Raji (cell line): Measurements from ENCODE around the gene CDC42EP1.

Experiments
- POLR2A ChIP-seq: IDR thresholded peaks from 2 replicates; pipeline ENCODE4 v1.6.1; 2011; ENCODE audit warnings: low read depth, low read length, control low read depth; ENCODE audit not compliant: insufficient read depth

CDC42EP1 gene

GRCh38 chr22:37526376-37526775, 33.9 kb upstream of the CDC42EP1 start:
- no peak for TF ChIP-seq POLR2A

DNA sequence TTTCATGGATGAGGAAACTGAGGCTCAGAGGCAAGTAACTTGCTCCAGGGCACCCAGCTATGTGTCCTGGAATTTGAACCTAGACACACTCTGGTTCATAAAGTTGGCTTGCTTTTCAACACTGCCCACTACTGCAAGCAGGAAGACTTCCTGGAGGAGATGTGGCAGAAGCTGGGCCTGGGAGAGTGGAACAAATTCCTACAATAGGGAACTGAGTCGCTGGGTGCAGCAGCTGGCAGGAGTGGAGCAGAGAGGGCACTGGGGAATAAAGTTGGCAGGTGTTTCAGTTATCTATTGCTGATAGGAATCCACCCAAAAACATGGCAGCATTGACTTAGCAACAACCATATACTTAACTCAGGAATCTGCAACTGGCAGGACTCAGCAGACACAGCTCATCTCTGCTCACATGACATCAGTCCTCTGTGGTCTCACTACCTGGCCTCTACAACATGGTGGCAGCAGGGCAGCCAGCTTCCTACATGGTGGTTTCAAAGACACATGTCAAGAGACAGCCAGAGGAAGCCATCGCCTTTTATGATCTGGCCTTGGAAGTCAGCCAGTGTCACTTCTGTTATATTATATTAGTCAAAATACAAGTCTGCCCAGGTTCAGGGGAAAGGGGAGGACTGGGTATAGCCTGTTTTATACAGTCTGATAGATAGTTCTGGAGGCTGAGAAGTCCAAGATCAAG, 30.5 kb upstream of the CDC42EP1 start:
- TF ChIP-seq POLR2A: no peak

GRCh38 chr22:37533995-37534394, 26.3 kb upstream of the CDC42EP1 start:
- no peak for TF ChIP-seq POLR2A

- TF ChIP-seq POLR2A: no peak
These were observed 25.8 kb upstream of the CDC42EP1 start for GRCh38 chr22:37534445-37534844.

DNA sequence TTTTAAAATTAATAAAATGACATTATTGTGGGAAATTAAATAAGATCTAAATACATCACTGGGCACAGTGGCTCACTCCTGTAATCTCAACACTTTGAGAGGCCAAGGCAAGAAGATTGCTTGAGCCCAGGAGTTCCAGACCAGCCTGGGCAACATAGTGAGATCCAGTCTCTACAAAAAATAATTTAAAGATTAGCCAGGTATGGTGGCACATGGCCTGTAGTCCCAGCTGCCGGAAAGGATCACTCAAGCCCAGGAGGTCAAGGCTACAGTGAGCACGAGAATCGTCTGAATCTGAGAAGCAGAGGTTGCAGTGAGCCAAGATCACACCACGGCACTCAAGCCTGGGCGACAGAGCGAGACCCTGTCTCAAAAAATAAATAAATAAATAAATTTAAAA, 25.1 kb upstream of the CDC42EP1 start:
- no peak for TF ChIP-seq POLR2A

DNA sequence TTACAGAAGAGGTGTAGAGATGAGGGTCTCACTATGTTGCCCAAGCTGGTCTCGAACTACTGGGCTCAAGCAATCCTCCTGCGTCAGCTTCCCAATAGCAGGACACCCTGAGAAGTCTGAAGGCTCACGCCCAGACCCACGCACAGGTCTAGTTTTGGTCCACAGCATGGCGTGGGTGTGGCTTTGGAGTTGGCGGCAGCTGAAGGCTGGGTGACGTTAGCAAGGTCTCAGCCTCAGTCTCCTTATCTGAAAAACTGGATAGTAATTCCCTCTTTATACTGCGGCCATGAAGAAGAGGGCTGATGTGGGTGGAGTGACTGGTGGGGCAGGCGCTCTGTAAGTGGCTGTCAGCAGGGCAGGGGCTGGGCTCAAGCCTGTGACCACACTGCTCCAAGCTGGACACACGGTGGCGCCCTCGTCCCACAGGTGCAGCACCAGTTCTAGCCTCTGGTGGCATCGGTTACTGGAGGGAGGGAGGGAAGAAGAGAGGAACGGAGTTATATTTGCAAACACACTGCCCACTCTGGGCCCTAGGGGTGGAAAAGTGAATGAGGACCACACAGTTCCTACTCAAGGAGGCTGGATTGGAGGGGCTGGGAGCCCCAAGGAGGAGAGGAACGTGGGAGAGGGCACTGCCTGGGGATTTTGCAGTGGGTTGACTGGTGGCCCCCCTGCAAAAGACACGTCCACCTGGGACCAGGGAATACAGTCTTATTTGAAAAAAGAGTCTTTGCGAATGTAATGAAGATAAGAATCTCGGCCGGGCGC, 21.5 kb upstream of the CDC42EP1 start:
- no peak for TF ChIP-seq POLR2A

DNA sequence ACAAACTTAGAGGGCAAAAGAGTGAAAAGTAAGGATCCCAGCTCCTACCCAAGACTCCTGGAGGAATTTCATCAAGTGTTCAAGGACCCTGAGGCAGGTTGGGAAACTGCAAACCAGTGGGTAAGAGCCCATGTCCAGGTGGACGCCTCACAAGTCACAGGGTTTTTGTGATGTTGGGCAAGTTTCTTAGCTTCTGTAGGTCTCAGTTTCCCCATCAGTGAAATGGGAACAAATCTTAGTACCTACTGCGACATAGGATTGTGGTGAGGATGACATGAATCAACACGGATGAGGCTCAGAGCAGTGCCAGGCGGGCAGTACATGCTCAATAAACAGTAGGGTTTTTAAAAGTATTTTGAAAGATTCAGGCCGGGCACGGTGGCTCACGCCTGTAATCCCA, 17.3 kb upstream of the CDC42EP1 start:
- no peak for TF ChIP-seq POLR2A

- TF ChIP-seq POLR2A: no peak
These were observed 15.2 kb upstream of the CDC42EP1 start for GRCh38 chr22:37544955-37545702.

GRCh38 chr22:37545703-37546436, 14.4 kb upstream of the CDC42EP1 start:
- TF ChIP-seq POLR2A: no peak

GRCh38 chr22:37546437-37547250, 13.6 kb upstream of the CDC42EP1 start:
- TF ChIP-seq POLR2A: no peak

GRCh38 chr22:37547251-37547741, 13.0 kb upstream of the CDC42EP1 start:
- TF ChIP-seq POLR2A: no peak

GRCh38 chr22:37549704-37550059, 10.6 kb upstream of the CDC42EP1 start:
- no peak for TF ChIP-seq POLR2A

DNA sequence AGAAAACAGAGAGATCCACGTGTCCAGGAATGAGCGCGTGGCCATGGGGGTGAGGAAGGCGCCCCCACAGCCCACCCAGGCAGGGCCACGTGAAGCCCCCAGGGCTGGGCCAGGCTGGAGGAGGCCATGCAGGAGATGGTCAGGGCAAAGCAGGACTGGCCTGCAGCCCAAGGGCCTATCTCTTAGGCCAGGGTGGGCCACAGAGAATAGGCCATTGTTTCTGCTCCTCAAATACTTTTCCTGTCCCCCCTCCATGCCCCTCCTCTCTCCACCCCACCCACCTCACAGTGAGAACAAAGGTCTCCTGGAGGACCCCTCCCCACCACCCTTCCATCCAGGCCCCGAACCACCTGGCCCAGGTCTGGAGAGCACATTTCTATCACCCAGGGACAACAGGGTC, 8.3 kb upstream of the CDC42EP1 start:
- no peak for TF ChIP-seq POLR2A

GRCh38 chr22:37552524-37553163, 7.6 kb upstream of the CDC42EP1 start:
- no peak for TF ChIP-seq POLR2A
